Stimulated activated CD8-positive, alpha-beta memory T cell treated with anti-CD3 and anti-CD28 coated beads, Interleukin-7, amount 100 ng/mL, for 1 hour (primary cell): ENCODE data around the gene SETD1B.
A peak's percentile ranks its signal among the peaks of the same experiment; 100 is the strongest.
"Not testable (repeated sequence)": the region's sequence is repeated elsewhere in the genome, so short reads cannot be mapped to it uniquely, and the experiment has no call there.

Experiments used
- DNase-seq, 2 donors: peaks; one replicate each; pipeline ENCODE4 v3.0.0-alpha.2; 2020; ENCODE audit warnings: low read depth in 2 of 2

SETD1B gene

GRCh38 chr12:121825041-121825523 is 21.3 kb downstream of the SETD1B start:
- no peak for DNase-seq

GRCh38 chr12:121826318-121827150 is 22.7 kb downstream of the SETD1B start:
- no peak for DNase-seq

GRCh38 chr12:121827351-121828099 is 23.7 kb downstream of the SETD1B start:
- no peak for DNase-seq

- DNase-seq: no peak
These were observed 24.5 kb downstream of the SETD1B start for GRCh38 chr12:121828306-121828705.

DNA sequence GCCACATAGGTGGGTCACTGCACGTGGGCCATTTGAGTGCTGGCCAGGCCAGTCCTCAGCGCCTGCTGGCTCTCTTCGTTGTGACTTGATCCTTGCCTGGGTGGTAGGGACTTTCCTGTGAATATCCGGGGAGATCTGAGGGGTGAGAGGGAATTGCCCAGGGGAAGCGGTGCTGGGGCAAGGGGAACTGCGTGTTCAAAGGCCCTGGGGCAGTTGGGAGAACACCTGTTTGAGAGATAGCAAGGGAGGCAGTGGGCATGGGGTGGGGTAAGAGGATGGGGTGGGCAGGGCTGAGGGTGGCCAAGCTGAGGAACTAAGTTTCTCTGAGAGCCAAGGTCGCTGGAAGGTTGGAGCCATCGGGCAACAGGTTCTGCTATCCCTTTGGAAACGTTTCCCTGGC is 25.0 kb downstream of the SETD1B start:
- no peak for DNase-seq

- no peak for DNase-seq
These were observed 25.6 kb downstream of the SETD1B start for GRCh38 chr12:121829250-121829918.

- DNase-seq: no peak
These were observed 26.3 kb downstream of the SETD1B start for GRCh38 chr12:121830134-121830533.

DNA sequence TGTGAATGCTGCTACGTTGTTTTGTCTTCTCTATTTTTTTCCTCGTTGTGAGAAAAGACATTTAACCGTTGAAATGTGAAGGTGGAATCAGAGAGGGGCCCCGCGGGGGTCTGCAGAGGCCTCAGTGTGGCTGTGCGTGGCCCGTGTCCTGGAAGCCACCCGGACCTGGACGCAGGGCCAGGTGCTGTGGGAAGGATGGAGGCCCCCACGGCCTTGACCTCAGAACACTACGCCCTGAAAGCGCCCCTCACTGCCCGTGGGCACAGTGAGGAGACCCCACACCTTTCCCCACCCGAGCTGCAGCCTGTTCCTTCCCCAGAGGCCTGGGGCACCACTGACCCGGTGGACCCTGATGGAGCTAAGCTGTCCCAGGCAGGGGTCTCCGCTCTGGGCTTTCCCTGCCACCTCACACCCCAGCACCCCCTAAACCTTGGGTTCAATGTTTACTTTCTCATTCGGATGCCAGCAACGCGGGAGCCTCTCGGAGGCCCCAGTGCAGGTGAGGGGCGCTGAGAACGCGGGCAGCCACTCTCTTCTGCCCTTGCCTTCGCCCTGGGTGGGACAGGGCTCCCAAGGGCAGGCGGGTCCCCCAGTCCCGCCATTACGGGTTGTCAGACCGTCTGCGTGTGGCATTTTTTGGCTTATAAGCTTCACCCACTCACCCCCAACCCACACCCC is 26.9 kb downstream of the SETD1B start:
- DNase-seq: no peak

GRCh38 chr12:121831571-121832245 is 27.9 kb downstream of the SETD1B start:
- no peak for DNase-seq

DNA sequence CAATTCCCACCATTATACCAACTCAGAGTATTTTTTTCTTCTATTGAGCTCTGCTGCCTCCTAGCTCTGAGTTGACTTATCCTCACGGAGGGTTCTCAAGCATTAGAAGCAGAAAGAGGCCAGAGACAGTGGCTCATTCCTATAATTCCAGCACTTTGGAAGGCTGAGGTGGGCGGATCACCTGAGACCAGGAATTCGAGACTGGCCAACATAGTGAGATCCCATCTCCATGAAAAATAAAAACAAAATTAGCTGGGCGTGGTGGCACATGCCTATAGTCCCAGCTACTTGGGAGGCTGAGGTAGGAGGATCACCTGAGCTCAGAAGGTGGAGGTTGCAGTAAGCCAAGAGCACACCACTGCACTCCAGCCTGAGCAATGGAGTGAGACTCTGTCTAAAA is 33.9 kb downstream of the SETD1B start:
- DNase-seq: no peak

DNA sequence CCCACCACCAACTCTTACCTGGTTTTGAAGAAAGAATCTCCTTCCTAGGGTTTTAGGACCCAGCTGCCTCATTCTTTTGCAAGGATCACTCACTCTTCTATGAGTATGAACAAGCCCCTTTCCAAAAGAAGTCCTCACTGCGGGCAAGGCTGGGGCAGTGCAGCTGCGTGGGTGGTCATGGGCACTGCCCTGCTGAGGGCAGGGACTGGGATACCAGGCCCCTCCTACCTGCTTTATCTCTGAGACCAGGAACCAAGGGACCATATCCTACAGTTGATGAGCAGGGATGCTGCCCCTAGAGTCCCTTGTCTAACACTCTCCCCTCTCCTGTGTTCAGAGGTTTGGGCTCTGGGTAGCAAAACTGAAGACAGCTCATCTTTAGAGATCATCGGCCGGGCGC is 34.3 kb downstream of the SETD1B start:
- DNase-seq: no peak

DNA sequence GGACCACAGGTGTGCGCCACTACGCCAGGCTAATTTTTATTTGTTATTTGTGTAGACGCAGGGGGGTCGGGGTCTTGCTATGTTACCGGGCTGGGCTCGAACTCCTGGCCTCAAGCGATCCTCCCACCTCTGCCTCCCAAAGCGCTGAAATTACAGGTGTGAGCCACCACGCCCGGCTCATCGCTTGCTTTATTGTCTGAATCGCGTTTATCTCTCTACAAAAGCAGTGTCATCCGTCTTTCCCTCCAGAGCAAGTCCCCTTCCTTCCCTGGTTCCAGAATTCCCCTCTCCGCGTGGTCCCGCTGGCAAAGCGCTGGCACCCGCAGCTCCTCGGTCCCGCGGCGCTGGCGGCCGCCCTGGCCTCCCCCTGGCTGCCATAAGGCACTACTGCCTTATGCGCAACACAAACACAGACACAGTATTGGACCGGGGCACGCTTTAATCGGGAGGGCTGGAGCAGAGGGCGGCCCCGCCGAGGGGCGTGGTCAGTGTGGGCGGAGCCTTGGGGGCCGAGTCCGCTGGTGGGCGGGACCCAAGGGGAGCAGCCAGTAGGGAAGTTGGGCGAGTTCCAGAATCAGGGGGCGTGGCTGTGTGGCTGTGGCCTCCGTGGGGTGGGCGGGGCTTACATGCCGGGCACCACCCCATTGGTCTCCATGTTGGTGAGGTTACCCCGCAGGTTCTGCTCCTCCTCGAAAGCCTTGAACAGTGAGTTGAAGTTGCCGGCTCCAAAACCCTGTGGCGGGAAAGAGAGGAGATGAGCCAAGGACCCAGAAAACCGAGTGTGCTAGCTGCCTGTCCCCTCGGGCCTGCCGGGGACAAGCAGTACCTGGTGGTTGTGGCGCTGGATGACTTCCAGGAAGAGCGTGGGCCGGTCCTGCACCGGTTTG is 35.5 kb downstream of the SETD1B start:
- peak; percentile 99 to 100 for DNase-seq

DNA sequence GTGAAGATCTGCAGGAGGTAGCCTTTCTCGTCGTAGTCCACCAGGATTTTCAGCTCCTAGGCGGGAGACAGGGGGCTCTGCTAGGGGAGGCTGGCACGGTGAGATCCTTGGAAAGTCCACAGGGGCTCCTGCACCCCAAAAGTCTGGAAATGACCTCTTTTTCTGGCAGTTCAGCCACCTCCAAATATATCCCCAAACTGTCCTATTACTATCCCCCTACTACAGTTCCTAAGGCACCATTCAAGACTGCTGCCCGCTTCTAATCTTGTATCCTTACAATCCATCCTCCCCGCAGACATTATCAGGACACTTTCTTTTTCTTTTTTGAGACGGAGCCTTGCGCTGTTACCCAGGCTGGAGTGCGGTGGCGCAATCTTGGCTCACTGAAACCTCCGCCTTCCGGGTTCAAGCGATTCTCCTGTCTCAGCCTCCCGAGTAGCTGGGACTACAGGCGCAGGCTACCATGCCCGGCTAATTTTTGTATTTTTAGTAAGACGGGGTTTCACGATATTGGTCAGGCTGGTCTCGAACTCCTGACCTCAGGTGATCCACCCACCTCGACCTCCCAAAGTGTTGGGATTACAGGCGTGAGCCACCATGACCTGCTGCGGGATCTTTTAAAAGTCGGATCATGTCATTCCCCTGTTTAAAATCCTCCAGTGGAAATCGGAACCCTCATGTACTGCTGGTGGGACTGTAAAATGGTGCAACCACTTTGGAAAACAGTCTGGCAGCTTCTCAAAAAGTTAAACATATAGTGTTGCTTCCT is 36.4 kb downstream of the SETD1B start:
- DNase-seq: no peak

- no peak for DNase-seq
These were observed 39.6 kb downstream of the SETD1B start for GRCh38 chr12:121843236-121843982.

- no peak for DNase-seq
These were observed 41.9 kb downstream of the SETD1B start for GRCh38 chr12:121845701-121846100.

DNA sequence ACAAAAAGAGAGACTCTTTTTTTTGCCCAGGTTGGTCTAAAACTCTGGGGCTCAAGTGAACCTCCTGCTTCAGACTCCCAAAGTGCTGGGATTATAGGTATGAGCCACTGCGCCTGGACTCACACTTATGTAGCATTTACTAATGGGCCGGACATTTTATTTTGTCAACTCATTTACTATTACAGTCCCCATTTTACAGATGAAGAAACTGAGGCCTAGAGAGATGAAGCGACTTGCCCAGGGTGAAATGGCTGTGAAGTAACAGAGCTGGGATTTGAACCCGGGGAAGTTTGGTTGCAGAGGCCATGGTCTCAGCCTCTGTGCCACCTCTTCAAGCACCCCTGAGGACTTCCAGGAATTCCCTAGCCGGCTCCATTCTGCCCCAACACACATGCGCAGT is 45.4 kb downstream of the SETD1B start:
- no peak for DNase-seq

DNA sequence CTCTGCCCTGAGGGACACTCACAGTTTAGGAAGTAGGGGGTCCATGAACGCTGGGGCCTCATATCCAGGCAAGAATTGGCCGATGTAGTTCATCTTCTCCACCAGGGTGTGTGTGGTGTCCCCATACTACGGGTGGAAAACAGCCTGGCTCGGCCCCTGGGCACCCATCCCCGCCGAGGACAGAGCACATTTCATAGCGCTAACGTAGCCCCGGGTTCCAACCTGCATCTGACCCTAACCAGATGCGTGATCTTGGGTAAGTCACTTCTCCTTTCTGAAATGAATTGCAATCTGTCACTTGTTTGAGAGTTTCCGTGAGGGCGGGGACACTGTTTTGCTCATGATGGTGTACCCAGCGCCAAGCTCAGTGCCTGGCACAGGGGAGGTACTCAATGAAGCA is 45.9 kb downstream of the SETD1B start:
- DNase-seq: no peak

DNA sequence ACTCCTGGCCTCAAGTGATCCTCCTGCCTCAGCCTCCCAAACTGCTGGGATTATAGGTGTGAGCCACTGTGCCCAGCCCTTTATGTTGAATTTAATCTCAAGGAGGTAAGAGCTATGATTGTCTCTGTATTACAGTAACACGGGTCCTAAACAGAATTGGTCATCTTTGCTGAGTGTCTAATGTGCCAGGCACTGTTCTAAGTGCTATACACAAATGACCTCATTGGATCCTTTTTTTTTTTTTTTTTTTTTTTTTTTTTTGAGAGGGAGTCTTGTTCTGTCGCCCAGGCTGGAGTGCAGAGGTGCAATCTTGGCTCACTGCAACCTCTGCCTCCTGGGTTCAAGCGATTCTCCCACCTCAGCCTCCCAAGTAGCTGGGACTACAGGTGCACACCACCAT is 48.6 kb downstream of the SETD1B start:
- not testable (repeated sequence) for DNase-seq
